NCI-H1930 (cell line): Measurements from ENCODE around the gene CTDSP1.

ENCODE experiments used
- DNase-seq, 2 experiments: peaks; one replicate each; lab custom pipeline; 2025; lab: John Stamatoyannopoulos, UW

The CTDSP1 gene

DNA sequence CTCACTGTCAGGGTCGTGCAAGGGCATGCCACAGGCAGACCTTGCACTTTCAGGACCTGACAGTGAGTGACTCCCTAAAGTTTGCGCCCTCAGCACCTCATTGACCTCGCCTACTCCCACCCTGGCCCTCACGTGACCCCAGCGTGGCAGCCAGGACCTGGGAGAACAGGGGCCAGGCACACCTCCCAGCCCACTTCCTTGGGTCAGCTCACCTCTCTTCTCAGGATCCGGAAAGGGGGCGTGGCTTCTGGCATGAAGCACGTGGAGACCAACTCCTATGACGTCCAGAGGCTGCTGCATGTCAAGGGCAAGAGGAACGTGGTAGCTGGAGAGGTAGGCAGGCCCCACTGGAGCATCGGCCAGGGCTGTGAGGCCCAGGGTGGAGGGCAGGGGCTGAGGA is 28.1 kb downstream of the CTDSP1 start:
- no peak for DNase-seq

DNA sequence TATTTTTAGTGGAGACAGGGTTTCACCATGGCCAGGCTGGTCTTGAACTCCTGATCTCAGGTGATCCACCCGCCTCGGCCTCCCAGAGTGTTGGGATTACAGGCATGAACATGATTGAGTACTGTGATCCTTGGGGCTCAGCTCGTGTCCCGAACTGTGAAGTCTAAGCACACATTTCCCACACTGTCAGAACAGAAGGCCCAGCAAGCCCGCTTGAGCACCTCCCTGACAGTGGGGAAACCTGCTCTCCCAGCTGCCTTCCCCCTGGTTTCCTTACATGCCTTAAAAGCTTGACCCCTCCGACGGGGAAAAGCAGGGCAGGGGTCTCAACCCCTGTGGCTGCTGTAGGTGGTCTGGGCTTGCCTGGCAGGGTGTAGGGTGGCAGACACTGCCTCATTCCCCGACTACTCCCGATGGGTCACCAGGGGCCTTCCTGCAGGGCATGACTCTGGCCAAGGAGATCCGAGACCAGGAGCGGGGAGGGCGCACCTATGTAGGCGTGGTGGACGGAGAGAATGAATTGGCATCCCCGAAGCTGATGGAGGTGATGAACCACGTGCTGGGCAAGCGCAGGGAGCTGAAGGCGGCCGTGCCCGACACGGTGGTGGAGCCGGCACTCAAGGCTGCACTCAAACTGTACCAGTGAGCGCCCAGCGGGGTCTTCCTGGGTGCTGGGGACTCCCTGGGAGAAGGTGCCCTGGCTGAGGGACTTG is 29.3 kb downstream of the CTDSP1 start:
- DNase-seq, result no peak

DNA sequence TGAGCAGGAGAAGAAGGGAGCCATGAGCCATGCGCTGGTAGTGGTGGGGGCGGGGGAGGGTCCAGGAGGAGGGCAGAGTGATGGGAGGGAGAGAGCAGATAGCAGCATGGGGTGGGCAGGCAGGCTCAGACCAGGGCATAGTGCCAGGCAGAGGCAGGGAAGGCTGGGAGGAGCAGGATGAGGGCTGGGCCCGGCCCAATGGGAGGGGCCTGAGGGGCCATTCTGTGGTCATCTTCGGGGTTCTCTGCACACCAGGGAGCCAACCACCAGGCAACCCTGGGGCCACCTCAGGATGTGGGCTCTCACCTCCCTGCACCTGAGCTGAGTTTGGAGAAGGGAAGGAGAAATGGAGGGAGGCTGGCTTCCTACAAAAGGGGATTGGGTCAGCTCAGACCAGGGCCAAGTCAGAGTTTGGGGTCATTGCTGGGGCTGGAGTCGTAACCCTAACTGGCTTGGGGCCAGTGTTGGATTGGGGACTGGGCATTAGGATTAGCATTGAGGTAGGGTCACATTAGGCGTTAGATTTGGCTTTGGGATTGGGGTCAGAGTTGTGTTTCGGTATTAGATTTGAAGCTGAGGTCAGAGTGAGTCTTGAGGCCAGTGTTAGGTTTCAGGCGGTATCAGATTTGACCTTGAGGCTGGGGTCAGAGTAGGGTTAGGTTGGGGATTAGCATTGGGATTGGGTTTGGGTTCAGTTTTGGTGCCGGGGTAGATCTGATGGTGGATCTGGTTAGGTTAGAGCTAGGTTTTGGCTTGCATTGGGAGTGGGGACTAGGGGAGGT is 30.4 kb downstream of the CTDSP1 start:
- no peak for DNase-seq

DNA sequence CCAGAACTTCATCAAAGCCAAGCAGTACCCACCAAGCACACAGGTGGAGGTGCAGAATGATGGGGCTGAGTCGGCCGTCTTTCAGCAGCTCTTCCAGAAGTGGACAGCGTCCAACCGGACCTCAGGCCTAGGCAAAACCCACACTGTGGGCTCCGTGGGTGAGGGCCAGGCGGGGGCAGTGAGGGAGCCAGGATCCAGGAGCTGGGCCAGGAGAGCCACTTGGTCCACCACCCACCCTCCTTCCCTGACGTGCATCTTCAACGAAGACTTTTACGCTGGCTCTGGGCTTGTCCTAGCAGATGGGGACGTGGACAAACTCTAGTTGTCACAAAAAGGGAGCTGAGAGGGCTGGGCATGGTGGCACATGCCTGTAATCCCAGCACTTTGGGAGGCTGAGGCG is 31.1 kb downstream of the CTDSP1 start:
- DNase-seq, result no peak

DNA sequence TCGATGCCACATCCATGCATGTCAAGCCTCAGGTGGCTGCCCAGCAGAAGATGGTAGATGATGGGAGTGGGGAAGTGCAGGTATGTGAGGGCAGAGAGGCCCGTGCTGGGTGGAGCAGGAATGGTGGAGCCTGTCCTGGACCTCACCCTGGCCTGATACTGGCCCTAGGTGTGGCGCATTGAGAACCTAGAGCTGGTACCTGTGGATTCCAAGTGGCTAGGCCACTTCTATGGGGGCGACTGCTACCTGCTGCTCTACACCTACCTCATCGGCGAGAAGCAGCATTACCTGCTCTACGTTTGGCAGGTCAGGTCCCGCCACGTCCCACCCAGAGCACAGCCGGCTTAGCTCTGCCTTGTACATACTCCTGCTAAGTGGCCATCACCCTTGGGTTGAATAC is 32.2 kb downstream of the CTDSP1 start:
- no peak for DNase-seq

DNA sequence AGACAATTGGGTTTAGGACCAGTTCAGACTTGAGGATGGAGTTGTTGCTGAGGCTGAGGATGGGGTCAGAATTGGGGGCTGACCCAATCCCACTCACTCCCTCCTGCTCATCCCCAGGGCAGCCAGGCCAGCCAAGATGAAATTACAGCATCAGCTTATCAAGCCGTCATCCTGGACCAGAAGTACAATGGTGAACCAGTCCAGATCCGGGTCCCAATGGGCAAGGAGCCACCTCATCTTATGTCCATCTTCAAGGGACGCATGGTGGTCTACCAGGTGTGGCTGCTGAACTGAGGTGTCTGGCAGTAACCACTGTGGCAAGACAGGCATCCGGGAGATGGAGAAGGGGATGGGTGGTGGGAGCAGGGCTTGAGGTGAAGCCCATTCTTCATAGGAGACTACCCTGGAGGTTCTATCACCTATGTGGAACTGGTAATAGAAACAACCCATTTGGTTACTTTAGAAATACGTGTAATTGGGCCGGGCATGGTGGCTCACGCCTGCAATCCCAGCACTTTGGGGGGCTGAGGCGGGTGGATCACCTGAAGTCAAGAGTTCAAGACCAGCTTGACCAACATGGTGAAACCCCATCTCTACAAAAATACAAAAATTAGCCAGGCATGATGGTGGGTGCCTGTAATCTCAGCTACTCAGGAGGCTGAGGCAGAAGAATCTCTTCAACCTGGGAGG is 33.2 kb downstream of the CTDSP1 start:
- DNase-seq, result no peak

DNA sequence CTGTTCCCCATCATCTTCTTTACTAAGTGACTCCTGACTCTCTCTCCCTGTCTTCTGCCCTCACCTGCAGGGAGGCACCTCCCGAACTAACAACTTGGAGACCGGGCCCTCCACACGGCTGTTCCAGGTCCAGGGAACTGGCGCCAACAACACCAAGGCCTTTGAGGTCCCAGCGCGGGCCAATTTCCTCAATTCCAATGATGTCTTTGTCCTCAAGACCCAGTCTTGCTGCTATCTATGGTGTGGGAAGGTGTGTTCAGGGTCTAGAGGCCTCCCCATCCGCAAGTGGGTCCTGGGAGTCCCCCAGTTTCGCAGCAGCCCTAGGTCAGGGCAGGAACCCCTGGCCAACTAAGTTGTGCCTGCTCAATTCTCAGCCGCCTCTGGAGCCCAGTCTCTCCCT is 34.8 kb downstream of the CTDSP1 start:
- DNase-seq, result no peak

DNA sequence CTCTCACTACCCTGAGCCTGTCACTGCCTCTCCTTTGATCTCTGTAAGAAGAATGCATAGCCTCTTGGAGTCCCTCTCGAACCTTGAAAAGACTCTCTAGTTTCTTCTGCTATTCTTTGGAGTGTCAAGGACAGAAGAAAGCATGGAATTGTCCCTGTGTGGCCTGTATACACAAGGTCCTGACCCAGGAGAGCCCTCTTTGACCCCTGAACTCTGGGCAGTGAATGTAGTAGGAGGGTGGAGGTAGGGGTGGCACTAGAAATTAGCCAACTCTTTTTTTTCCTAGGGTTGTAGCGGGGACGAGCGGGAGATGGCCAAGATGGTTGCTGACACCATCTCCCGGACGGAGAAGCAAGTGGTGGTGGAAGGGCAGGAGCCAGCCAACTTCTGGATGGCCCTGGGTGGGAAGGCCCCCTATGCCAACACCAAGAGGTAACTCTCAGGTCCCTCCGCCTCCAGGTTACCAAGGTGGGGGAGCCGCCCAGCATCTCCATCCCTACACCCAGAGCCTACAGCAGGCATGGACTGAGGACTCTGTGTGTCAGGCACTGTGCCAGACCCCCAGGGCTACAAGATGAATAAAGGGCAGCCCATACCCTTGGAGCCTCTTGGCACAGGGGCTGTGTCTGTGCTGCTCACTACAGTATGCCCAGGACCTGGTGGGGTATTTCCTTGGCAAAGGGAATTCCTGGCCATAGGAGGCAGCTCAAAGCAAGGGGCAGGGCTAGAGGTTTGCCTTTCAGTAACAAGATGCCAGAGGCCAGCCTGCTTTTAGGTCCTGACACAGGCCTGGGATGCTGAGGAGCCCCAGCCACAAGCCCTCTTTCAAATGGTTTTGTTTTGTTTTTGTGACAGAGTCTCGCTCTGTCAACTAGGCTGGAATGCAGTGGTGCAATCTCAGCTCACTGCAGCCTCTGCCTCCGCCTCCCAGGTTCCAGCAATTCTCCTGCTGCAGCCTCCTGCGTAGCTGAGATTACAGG is 35.6 kb downstream of the CTDSP1 start:
- DNase-seq, result no peak

DNA sequence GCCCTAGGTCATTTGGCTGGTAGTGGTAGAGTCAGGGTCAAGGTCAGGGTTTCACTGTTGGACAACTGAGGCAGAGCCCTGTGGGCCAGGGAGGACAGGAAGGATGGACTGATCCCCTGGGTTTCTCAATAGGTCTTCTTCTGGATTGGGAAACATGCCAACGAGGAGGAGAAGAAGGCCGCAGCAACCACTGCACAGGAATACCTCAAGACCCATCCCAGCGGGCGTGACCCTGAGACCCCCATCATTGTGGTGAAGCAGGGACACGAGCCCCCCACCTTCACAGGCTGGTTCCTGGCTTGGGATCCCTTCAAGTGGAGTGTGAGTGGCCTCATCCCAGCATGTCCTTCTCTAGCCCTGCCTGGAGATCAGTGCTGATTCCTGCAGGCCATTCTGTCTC is 37.3 kb downstream of the CTDSP1 start:
- DNase-seq, result no peak

DNA sequence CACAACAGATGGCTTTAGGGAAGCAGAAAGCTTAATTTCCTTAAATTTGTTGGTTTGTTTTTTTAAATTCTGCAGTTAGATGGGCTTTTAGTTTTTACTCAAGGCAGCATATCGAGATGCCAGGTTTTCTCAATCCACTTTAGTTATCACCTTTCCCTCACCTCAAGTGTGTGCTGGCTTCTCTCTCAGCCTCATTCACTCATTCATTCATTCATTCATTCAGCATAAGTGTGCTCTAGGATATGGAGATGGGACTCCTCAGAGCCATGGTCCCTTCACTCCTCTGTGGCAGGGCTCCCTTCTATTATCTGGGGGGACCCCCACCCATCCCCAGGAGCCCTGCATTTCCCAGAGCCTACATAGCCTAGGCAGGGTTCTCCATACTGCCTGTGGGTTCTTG is 38.3 kb downstream of the CTDSP1 start:
- DNase-seq, result no peak

DNA sequence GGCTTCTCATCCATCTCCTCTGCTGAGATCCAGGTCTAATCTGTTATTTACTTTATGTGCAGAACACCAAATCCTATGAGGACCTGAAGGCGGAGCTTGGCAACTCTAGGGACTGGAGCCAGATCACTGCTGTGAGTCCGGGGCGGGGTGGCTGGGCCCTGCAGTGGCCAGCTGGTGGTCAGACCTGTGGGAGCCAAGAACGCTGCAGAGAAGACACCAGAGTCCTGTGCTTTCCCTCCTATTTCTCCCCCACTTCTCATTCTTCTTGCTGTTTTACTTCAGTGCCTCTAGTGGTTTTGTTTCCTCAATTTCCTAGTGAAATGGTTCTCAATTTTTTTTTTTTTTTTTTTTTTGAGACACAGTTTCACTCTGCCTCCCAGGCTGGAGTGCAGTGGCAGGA is 38.9 kb downstream of the CTDSP1 start:
- DNase-seq, result no peak

DNA sequence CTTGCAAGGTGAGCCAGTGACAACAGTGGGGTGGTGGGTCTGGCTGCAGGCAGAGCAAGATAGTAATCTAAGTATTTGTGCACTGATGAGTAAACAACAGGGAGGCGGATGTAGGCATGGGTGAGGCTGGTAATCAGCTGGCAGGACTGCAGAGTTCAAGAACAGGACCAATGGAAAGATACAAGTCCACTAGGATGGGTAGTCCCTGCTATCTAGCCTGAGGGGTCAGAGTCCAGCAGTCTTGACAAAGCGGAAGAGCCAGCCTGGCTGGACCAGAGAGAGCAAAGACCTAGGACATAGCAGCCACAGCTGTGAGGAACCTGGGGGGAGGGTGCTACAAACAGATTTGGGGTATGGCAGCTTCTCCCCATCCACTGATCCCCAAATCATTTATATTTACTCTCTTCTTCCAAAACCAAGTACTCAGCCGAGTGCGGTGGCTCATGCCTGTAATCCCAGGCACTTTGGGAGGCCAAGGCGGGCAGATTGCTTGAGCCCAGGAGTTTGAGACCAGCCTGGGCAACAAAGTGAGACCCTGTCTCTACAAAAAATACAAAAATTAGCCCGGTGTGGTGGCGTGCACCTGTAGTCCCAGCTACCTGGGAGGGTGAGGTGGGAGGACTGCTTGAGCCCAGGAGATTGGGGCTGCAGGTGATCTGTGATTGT is 45.2 kb downstream of the CTDSP1 start:
- DNase-seq, result no peak

DNA sequence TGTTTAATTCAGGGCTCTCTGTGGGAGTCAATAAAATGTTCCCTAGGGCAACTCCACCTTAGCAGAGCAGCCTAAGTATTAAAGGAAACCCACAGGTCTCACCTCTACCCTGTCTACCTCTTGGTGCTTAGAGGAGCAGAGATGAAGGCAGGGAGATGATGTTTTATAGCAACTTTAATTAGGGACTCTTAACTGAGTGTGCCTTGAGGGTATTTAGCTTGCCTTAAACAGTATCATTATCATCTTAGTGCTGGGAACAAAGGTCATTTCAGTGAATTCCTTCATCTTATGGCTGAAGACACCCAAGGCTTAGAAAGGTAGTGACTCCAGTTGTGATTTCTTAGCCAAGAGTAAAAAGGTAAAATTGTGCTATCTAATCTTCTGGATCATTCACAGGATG is 45.9 kb downstream of the CTDSP1 start:
- no peak for DNase-seq

DNA sequence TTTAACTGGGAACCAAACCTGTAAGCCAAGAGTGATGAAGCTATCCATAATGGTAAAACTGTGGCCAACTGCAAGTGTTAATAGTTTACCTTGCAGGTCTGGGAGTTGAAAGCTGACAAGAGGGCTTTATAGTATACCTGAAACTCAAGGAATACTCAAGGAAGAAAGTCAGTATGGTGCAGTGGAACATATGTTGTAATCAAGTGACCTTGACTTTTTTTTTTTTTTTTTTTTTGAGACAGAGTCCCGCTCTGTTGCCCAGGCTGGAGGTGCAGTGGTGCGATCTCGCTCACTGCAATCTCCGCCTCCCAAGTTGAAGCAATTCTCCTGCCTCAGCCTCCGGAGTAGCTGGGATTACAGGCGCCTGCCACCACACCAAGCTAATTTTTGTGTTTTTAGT is 46.9 kb downstream of the CTDSP1 start:
- DNase-seq, result no peak

DNA sequence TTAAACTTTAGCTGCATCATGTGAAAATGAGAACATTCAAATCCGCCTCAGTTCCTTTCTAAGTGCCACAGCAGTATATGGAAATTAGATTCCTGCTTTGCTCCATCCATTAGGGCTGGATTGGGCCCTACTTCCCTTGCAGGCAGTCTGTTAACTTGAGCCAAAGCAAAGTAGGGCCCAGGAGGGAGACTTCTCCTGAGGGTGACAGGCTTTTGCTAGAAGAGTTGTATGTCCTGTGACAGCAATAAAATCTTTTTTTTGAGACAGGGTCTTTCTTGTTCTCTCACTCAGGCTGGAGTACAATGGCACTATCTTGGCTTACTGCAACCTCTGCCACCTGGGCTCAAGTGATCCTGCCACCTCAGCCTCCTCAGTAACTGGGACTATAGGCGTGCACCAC is 47.4 kb downstream of the CTDSP1 start:
- DNase-seq, result no peak

DNA sequence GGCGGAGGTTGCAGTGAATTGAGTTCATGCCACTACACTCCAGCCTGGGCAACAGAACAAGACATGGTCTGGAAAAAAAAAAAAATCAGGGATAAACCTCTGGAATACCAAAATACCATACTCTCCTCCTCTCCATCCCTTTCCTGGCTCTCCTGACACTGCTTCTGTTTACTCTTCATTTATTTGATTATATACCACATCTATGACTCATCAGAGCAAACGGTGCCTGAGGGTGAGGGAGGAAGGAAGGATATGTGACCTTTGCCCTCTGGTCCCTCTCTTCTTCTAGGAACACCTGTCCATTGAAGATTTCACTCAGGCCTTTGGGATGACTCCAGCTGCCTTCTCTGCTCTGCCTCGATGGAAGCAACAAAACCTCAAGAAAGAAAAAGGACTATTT is 49.3 kb downstream of the CTDSP1 start:
- no peak for DNase-seq

DNA sequence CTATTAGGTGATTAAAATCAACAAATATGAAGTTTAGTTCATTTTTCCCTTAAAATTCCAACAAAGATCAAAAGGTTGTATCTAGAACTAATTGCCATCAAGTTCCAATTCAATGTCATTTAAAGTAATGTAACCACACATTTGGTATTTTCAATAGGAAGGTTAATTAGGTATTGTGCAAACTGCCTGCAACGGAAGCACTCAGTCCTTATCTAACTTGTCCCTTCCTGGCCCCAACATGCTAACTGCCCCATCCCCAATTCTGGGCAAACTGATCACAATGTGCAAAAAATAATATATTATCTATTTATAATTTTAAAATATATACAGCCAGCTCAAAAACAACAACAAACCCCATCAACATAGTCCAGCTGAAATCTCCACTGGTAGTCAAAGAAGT is 52.4 kb downstream of the CTDSP1 start:
- DNase-seq, result no peak
